Astrocyte of the cerebellum (primary cell): ENCODE data around the gene DIAPH1.

Experiments used
- DNase-seq: peaks from one replicate; pipeline ENCODE4 v3.0.0-alpha.2; 2011; ENCODE audit warnings: low read depth
- H3K4me3 ChIP-seq: 2 replicates; pipeline ENCODE4 v1.5.1; 2011; ENCODE audit warnings: mild to moderate bottlenecking, low read depth, low read length, moderate library complexity
- CTCF ChIP-seq: IDR thresholded peaks from 2 replicates; pipeline ENCODE4 v1.5.1; 2012; ENCODE audit warnings: low read length, low read depth, moderate library complexity, mild to moderate bottlenecking; ENCODE audit errors: missing control alignments
- in situ Hi-C: cut with HindIII; loops from 2 replicates; pipeline ENCODE4 v1.10.0; 2017; ENCODE audit warnings: low sequenced_read_pairs

Gene DIAPH1

GRCh38 chr5:141512390-141512910 is 106.3 kb downstream of the DIAPH1 start:
- peak; percentile 87 for TF ChIP-seq CTCF
- in situ Hi-C loops: no loop called here
- DNase-seq: no peak
- H3K4me3 ChIP-seq: peak overlapping the region; percentile 35

- in situ Hi-C loops: no loop called here
- no peak for TF ChIP-seq CTCF
- no peak for DNase-seq
- no peak overlapping the region for H3K4me3 ChIP-seq
These were observed 107.0 kb downstream of the DIAPH1 start for GRCh38 chr5:141511771-141512325.

GRCh38 chr5:141510850-141511601 is 107.8 kb downstream of the DIAPH1 start:
- in situ Hi-C loops: no loop called here
- DNase-seq: no peak
- H3K4me3 ChIP-seq: no peak overlapping the region
- TF ChIP-seq CTCF: no peak

GRCh38 chr5:141510160-141510559 is 108.6 kb downstream of the DIAPH1 start:
- no peak overlapping the region for H3K4me3 ChIP-seq
- no peak for DNase-seq
- in situ Hi-C loops: no loop called here
- TF ChIP-seq CTCF: no peak

- peak; percentile 81 for DNase-seq
- no peak overlapping the region for H3K4me3 ChIP-seq
These were observed 109.8 kb downstream of the DIAPH1 start for GRCh38 chr5:141508798-141509611.

More at GRCh38 chr5:141508798-141509611, 109.8 kb downstream of the DIAPH1 start:
- no peak for TF ChIP-seq CTCF
- in situ Hi-C loops: no loop called here
